ENCODE results near the gene ZEB2.

DNA sequence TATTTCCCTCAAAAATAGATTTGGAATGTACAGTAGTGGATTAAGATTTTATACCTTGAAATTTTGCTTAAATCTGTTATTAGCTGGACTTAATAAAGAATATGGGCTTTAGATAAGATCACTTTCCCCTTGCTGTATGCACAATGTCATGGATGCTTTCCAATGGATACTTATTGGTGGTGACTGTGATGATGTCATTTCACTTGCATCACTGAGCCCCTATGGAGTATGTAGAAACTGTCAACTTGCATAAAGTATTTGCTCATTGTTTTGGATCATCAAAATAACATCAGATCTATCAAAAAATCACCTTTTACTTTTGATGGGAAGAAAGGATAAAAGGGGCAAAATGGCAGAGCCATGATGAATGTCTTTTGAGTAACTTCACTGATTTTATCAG is 112.7 kb downstream of the ZEB2 start:
- TF ChIP-seq, protein P1, sequence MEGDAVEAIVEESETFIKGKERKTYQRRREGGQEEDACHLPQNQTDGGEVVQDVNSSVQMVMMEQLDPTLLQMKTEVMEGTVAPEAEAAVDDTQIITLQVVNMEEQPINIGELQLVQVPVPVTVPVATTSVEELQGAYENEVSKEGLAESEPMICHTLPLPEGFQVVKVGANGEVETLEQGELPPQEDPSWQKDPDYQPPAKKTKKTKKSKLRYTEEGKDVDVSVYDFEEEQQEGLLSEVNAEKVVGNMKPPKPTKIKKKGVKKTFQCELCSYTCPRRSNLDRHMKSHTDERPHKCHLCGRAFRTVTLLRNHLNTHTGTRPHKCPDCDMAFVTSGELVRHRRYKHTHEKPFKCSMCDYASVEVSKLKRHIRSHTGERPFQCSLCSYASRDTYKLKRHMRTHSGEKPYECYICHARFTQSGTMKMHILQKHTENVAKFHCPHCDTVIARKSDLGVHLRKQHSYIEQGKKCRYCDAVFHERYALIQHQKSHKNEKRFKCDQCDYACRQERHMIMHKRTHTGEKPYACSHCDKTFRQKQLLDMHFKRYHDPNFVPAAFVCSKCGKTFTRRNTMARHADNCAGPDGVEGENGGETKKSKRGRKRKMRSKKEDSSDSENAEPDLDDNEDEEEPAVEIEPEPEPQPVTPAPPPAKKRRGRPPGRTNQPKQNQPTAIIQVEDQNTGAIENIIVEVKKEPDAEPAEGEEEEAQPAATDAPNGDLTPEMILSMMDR (IDR thresholded peaks at IDR 0.05; ENCODE audit: low read depth, low read length, missing input control) = no peak
- TF ChIP-seq JUND (IDR thresholded peaks at IDR 0.05) (no peak), ZBTB33 (IDR thresholded peaks at IDR 0.05) (no peak), EGR1 (IDR thresholded peaks at IDR 0.05; ENCODE audit: low read depth in 2 of 2) (no peak)
